HL-60 (cell line): ENCODE results near the gene GABARAP.

Experiments
- DNase-seq, 2 experiments: peaks; one replicate each; pipeline ENCODE4 v3.0.0-alpha.2; 2010 to 2020; ENCODE audit warnings: low read depth in 1 of 2, low spot score in 1 of 2
- H3K27ac ChIP-seq: fragments of 250-450 bp; sonication (Bioruptor Pico); replicated peaks from 2 replicates; pipeline ENCODE4 v1.5.1; 2020; ENCODE audit warnings: mild to moderate bottlenecking, moderate library complexity
- H3K27me3 ChIP-seq: fragments of 250-450 bp; sonication (Bioruptor Pico); 2 replicates; pipeline ENCODE4 v1.5.1; 2021; ENCODE audit warnings: mild to moderate bottlenecking, moderate library complexity; ENCODE audit not compliant: insufficient read depth, poor library complexity, severe bottlenecking
- H3K4me3 ChIP-seq: replicated peaks from 2 replicates; pipeline ENCODE4 v1.5.1; 2011; ENCODE audit warnings: mild to moderate bottlenecking, control low read depth, low read length; ENCODE audit not compliant: insufficient read depth
- CTCF ChIP-seq: IDR thresholded peaks from one replicate; pipeline ENCODE4 v1.5.1; 2011; ENCODE audit warnings: low read length, control low read depth, inconsistent platforms; ENCODE audit not compliant: insufficient read depth
- GABPA ChIP-seq: IDR thresholded peaks from 2 replicates; pipeline ENCODE4 v1.6.1; 2012; ENCODE audit warnings: low read depth
- POLR2AphosphoS5 ChIP-seq: IDR thresholded peaks from 2 replicates; pipeline ENCODE4 v1.6.1; 2012; ENCODE audit warnings: low read depth
- REST ChIP-seq: IDR thresholded peaks from 2 replicates; pipeline ENCODE4 v1.6.1; 2012; ENCODE audit warnings: low read depth; ENCODE audit not compliant: insufficient replicate concordance
- SPI1 ChIP-seq: IDR thresholded peaks from 2 replicates; pipeline ENCODE4 v1.6.1; 2012; ENCODE audit warnings: low read depth, mild to moderate bottlenecking, borderline replicate concordance
- long read RNA-seq: library from polyadenylated mRNA; unstranded; transcript quantifications from one replicate; pipeline ENCODE4 v2.0.0, GENCODE V29; 2020

The GABARAP gene
- long read RNA-seq, transcript GABARAP-201 (4 exons, 1,634 nt): major isoform, 84 of 88 reads
- long read RNA-seq, partial matches to known transcripts: 0 of 88 reads
- long read RNA-seq, other reads (novel, unspliced or antisense): 3 of 88 reads

GRCh38 chr17:7241783-7242716 lies at the start of gene GABARAP:
TSS of gene GABARAP (minus strand) at chr17:7242449. CDS start at chr17:7242330, 119 bp downstream.
- H3K4me3 ChIP-seq: peak within 1 kb of the TSS; percentile 71
- no peak for TF ChIP-seq REST
- peak; percentile 75 for TF ChIP-seq SPI1
- no peak for TF ChIP-seq CTCF
- peak; percentile 68 to 83 for DNase-seq

GRCh38 chr17:7290685-7291084 lies 48.4 kb upstream of the GABARAP start:
- peaks cover 2% of the 10 kb centered on the region for H3K27me3 ChIP-seq
- H3K4me3 ChIP-seq: no peak overlapping the region
- TF ChIP-seq POLR2AphosphoS5 (no peak), REST (no peak), SPI1 (no peak), CTCF (no peak), GABPA (no peak)
- no peak for DNase-seq
- no peak overlapping the region for H3K27ac ChIP-seq

More at GRCh38 chr17:7241783-7242716, at the start of gene GABARAP:
- Histone ChIP-seq H3K27ac (peak within 1 kb of the TSS; percentile 96), H3K27me3 (no peaks in the 10 kb centered on the region)

- no peak for TF ChIP-seq GABPA
- TF ChIP-seq CTCF: no peak
- no peak for TF ChIP-seq SPI1
- no peak for TF ChIP-seq REST
- no peak for TF ChIP-seq POLR2AphosphoS5
- no peak overlapping the region for H3K27ac ChIP-seq
- H3K4me3 ChIP-seq: no peak overlapping the region
- H3K27me3 ChIP-seq: peaks cover 2% of the 10 kb centered on the region
- no peak for DNase-seq
These were observed 47.9 kb upstream of the GABARAP start for GRCh38 chr17:7290166-7290565.
